LNCaP clone FGC (cell line): ENCODE results near the gene MSRB2.
A peak's percentile ranks its signal among the peaks of the same experiment; 100 is the strongest.

Experiments
- DNase-seq: peaks from one replicate; pipeline ENCODE4 v3.0.0-alpha.2; 2011; ENCODE audit warnings: low read depth
- H3K4me3 ChIP-seq: 2 replicates; pipeline ENCODE4 v1.5.1; 2011; ENCODE audit warnings: mild to moderate bottlenecking, low read depth, low read length, control low read depth
- TF ChIP-seq, protein P1 (sequence below): IDR thresholded peaks from 2 replicates; pipeline ENCODE4 v1.5.1; 2012; ENCODE audit warnings: mild to moderate bottlenecking; ENCODE audit not compliant: control insufficient read depth, insufficient read depth; ENCODE audit errors: extremely low read depth

Gene MSRB2

DNA sequence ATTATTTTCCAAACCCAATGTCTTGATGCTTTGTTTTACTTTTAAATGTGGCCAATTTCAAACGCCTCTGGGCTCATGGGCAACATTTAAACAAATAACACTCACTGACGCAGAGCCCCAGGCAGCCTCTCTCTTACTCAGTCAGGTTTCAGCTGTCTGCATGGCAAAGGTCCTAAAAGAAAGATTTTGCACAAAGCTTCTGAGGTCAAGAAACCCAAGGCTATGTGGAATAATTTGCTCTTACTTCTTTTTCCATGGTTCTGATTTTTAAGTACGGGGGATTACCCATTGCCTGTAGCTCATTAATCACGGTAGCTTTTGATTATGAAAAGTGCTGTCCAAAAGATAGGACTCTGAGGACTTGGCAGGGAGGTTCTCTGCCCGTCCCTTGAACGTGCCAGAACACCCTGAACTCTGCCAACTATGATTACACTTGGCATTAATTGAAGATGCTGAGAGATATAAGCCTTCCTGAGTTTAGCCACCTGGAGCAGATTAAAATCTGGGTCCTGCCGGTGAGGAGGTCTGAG is 14.1 kb upstream of the MSRB2 start:
- TF ChIP-seq, protein P1, sequence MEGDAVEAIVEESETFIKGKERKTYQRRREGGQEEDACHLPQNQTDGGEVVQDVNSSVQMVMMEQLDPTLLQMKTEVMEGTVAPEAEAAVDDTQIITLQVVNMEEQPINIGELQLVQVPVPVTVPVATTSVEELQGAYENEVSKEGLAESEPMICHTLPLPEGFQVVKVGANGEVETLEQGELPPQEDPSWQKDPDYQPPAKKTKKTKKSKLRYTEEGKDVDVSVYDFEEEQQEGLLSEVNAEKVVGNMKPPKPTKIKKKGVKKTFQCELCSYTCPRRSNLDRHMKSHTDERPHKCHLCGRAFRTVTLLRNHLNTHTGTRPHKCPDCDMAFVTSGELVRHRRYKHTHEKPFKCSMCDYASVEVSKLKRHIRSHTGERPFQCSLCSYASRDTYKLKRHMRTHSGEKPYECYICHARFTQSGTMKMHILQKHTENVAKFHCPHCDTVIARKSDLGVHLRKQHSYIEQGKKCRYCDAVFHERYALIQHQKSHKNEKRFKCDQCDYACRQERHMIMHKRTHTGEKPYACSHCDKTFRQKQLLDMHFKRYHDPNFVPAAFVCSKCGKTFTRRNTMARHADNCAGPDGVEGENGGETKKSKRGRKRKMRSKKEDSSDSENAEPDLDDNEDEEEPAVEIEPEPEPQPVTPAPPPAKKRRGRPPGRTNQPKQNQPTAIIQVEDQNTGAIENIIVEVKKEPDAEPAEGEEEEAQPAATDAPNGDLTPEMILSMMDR = no peak
- DNase-seq = peak; percentile 98
- H3K4me3 ChIP-seq = 0 out of 2 replicates have a peak overlapping the region, but pooled peaks have one; percentile 4

DNA sequence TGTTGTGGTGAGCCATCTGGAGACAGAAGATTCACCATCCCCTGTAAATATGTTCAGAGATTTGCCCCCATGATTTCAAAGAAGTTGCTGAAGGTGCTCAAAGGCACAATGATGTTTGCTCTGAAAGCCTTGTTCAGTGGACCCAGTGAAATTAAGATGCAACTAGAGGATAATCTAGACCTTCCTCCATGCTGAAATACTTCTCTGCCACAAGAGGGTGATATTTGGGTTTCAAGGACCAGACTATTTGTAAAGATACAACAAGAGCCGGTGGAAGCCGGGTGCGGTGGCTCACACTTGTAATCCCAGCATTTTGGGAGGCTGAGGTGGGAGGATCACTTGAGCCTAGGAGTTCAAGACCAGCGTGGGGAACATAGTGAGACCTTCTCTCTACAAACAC is 13.5 kb upstream of the MSRB2 start:
- H3K4me3 ChIP-seq = no peak overlapping the region
- DNase-seq = no peak
- TF ChIP-seq, protein P1 = peak; percentile 11; the same call in 1 of the 2 replicates

DNA sequence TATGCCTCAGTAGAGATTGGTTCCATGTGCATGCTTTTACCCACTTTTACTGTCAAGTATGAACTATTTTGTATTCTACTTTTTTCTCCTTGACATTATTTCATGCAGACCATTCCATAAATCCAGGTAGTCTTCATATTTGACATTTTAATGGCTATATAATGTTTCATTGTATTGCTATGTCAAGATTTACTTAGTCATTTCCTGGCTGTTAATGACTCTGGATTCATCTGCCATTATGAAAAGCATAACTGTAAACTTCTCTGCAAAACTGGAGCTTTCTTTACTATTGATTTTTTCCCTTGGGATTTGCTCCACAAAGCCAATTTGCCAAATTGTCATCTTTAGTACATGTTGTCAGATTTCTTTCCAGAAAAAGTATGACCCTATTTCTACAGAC is 6.8 kb upstream of the MSRB2 start:
- TF ChIP-seq, protein P1 = no peak
- H3K4me3 ChIP-seq = no peak overlapping the region
- no peak for DNase-seq

DNA sequence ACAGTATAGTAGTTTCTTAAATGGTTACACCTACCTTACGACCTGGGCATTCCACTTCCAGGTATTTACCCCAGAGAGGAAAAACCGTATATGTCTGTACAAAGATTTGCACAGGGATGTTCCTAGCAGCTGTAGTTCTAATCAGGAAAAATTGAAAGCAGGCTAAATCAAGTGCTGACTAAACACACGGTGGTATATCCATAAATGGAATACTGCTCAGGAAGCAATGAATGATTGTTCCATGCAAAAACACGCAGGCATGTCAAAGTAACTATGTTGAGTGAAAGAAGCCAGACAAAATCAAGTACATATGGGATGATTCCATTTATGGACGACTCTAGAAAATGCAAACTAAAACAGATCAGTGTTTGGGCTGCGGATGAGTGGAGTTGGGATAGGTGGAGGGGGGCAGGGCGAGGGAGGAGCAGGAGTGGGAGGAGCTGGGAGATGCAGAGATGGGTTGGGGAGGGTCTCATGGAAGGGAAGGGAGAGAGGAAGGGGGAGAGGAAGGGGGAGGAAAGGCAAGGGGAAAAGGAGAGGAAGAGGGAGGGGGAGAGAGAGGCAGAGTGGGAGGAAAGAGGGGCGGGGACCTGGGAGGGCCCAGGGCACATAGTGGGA is 484 bp upstream of the MSRB2 start:
- TF ChIP-seq, protein P1 = no peak
- H3K4me3 ChIP-seq = no peak overlapping the region

DNA sequence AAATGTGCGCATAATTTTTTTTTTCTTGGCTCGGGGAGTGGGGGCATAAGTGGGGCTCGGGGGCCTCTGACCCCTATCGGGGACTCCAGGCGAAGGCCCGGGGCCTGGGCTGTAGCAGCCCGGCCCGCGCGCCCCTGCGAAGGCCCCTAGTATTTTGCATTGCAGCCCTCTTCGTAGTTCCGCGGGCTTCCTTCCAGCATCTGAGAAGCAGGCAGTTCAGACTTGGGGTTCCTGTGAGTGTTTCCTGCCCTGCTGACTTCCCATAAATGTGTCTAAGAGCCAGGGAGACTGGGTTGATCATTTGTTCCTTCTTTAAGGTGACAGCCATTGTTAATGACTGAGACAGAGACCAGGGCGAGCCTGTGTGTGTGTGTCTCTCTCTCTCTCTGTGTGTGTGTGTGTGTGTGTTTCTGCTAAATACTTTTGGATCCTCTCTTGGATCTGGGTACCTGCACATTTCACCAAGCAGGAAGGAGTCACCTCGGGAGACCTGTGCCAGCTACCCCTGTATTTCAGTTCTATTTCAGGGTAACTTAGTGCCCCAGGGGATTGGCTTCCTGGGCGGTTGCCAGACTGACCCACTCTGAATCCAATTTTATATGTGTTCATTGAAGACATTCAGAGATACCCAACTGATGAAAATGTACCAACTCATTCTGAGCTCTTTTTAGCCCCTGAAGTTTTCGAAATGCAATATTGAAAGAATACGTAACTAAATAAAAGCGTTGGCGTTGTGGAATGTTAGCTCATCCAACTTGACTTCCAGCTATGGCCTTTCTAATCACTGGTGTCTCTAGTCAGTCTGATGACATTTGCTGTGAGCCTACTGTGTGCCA is 805 bp downstream of the MSRB2 start:
- peak overlapping the region; percentile 50 for H3K4me3 ChIP-seq
- no peak for DNase-seq
- TF ChIP-seq, protein P1 = no peak

More for the DNA sequence above, 484 bp upstream of the MSRB2 start:
- no peak for DNase-seq

DNA sequence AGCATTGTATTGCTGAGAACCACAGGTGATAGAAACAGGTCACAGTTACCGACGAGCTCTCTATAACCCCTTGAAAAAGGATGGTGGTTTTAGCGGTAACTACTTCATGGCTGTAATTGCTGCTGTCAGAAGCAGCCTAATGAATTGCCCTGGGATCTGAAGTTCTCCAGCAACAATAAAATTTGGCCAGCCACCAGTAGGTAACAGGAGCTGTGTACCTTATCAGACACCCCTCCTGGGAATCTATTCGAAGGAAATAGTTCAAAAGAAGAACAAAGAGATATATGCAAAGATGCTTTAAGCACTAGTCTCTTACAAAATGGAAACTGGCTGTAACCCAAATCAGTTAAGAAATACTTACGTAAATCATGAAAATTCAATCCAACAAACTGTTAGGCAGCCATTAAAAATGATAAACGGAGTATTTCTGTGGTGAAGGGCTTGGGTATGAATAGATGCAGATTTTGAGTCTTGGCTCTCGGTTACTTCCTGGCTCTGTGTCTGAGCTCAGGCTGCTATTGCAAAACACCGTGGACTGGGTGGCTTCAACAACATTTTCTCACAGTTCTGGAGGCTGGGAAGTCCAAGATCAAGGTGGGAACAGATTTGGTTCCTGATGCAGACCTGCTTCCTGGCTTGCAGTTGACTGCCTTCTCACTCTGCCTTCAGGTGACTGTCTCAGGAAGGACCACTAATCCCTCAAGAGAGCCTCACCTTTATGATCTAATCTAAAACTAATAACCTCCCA is 1.6 kb downstream of the MSRB2 start:
- DNase-seq = no peak
- H3K4me3 ChIP-seq = peak overlapping the region; percentile 50
- TF ChIP-seq, protein P1 = no peak
